GM19372 (cell line): ENCODE data around the gene VPS35L.
"Not testable (repeated sequence)": the region's sequence is repeated elsewhere in the genome, so short reads cannot be mapped to it uniquely, and the experiment has no call there.

ENCODE experiments used
- ATAC-seq: cut with Tn5 transposase; IDR thresholded peaks from one replicate; pipeline ENCODE4 v1.9.1; 2021; ENCODE audit warnings: mild to moderate bottlenecking, low read depth, moderate library complexity; ENCODE audit not compliant: unreplicated experiment

Gene VPS35L

DNA sequence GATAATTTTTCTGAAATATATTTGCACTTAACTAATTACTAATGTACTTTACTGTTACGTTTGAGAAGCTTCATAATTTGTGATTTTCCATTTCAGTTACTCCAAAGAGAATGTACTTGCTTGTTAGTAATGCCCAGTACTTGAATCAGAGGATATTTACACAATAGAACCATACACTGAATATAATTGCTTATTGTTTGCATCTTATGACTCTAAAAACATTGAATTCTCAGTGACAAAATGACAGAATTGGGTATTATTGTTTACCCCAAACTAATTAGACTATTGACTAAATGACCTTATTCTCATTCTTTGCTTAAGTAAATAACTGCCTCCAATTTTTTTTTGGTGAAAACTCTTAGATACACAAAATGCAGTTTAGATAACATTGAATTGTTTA is 22.9 kb upstream of the VPS35L start:
- no peak for ATAC-seq

DNA sequence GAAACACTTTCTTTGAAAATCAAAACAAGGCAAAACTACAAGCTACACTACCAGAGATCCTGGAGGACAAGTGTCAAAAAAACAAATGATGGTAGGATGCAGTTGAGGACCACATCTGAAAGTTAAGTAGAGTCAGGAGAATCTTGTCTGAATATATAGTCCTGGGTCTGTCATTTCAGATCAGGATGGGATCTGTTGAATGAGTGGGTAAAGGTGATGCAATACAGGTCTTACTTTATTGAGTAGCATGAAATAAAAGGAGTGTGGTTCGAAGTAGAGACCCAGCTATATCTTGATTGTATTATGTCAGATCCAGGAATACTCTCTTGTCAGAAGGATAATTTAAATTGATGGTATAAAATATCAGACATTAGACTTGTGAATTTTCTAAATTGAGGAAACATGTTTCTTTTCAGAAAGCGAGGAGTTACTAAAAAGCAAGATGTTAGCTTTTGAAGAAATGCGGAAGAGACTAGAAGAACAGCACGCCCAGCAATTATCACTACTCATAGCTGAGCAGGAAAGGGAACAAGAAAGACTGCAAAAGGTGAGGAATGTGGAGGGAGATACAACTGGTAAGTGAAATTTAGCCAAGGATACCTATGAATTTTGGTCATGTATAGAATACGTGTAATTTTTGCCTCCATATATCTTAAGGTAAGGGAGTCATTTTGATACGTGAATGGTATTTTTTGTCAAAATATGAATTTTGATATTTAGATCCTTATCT is 15.1 kb upstream of the VPS35L start:
- no peak for ATAC-seq

GRCh38 chr16:19542138-19542821 is 13.2 kb upstream of the VPS35L start:
- no peak for ATAC-seq

DNA sequence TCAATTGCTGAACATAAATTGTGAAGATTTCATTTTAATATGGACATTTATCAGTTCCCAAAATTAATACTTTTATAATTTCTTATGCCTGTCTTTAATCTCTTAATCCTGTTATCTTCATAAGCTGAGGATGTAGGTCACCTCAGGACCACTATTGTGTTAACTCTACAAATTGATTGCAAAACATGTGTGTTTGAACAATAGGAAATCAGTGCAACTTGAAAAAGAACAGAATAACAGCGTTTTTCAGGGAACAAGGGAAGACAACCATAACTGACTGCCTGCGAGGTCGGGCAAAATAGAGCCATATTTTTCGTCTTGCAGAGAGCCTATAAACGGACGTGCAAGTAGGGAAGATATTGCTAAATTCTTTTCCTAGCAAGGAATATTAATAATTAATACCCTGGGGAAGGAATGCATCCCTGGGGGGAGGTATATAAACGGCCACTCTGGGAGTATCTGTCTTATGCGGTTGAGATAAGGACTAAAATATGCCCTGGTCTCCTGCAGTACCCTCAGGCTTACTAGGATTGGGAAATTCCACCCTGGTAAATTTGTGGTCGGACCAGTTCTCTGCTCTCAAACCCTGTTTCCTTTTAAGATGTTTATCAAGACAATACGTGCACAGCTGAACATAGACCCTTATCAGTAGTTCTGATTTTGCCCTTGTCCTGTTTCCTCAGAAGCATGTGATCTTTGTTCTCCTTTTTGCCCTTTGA is 12.1 kb upstream of the VPS35L start:
- not testable (repeated sequence) for ATAC-seq

DNA sequence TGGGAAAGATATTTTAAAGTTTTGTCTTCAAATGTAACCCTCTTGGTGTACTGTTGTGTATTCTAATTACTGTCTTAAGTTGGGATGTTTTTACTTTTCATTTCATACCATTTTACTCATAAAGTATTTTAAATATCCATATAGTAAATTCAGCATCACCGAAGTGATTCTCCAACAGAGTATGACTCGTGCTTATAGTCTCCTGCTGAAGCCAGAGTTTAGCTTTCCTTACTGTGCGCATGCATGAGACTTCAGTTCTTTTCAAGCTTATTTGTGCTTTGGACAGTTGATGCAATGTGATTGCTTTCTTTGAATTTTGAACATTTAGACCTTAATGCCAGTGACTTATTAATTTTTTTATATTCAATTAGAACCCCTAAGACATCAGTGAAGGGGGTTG is 7.4 kb upstream of the VPS35L start:
- no peak for ATAC-seq

- ATAC-seq: no peak
Observed at GRCh38 chr16:19549673-19550072, 5.8 kb upstream of the VPS35L start.

DNA sequence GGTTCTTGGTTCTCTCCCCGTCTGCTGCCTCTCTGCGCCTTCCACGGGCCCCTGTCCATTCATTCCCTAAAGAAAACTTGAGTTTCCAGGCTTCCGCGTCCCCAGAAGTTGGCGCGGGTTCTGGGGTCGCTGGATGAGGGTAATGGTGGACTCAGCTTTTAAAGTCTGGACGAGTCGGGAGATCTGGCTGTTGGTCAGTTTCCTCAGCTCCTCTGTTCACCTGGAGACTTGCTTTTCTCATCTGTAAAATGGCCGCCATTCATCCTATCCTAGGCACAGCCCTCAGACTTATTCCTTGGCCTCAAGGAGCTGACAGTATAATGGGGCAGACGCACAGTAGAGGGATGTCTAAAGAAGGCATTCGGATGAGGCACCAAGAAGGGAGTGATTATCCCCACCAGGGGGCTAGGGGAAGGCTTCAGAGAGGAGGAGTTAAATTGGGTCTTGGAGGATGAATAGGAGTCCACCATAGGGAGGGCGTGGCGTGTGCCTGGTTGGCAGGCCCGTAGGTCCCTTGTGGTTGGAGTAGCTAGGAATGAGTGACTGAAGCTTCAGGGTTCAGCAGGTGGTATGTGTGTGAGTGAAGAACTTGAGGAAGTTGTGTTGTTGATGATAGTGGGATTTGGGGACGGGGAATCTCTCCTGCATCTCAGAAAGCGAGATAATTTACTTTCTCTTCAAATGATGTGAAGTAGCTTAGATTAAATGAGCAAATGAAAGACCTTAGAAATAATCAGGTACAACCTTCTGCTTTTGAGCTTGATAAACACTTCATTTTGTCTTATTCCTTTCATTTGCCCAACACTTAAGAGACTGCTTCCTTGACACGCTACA is 652 bp downstream of the VPS35L start:
- no peak for ATAC-seq

DNA sequence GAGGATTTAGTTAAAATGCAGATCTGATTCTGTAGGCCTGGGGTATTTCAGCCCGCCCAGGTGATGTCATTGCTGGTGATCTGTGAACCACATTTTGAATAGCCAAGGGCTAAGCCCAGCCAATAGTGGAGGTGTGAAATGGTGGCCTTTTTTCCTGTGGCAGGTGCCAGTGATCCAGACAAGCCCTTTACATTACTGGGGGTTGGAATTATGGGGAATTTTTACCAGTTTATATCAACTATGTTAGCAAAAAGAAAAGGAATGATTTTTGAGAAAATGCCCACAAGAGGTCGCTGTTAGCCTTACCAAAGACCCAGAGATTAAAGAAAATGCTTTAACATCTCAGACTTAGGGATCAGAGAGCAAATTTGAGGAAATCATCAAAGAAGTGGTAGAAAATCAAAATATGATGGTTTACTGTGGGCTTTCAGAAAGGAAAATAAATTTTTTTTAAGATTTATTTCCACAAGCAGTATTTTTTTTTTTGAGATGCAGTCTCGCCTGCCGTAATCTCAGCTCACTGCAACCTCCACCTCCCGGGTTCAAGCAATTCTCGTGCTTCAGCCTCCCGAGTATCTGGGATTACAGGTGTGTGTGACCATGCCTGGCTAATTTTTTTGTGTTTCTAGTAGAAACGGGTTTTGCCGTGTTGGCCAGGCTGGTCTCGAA is 3.9 kb downstream of the VPS35L start:
- ATAC-seq: no peak

DNA sequence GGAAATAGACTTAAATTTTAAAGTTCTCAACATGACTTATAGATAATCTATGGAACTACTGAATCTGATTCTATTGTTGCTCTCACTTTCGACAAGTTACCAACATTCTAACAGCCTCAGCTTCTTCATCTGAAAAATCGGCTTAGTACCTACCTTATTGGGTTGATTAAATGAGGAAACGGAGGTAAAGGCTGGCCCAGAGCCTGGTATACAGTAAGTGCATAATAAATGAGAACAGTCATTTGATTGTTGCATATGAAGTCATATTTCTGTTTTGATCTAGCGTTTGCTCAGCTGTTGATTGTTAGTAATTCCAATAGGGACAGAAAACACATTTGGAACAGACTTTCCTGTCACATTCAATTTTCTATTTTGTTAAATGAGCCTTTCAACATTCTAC is 4.6 kb downstream of the VPS35L start:
- ATAC-seq: no peak

DNA sequence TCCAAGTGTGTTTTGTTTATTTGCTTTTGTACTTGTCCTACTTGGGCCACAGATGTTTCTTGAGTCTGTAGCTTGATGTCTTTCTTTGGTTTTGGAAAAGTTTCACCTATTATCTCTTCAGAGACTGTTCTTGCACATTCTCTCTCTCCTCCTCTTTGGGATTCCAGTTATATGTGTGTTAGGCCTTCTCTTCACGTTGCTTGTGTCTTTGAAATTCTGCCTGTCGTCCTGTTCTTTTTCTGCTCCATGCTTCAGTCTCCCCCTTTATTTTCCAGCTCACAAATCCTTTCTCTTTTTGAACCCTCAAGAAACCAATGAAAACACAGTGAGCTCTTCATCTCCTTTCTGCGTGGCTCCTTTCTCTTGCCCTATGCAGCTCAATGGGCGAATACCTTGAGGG is 7.9 kb downstream of the VPS35L start:
- ATAC-seq: no peak

DNA sequence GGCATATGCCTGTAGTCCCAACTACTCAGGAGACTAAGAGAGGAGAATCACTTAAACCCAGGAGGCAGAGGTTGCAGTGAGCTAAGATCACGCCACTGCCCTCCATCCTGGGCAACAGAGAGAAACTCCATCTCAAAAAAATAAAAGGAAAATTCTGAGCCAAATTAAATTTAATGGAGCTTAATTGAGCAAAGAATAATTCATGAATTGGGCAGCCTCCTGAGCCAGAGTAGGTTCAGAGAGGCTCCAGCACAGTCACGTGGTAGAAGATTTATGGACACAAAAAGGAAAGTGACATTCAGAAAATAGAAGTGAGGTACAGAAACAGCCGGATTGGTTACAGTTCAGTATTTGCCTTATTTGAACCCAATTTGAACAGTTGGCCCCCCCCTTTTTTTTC is 10.9 kb downstream of the VPS35L start:
- no peak for ATAC-seq

- no peak for ATAC-seq
Observed at GRCh38 chr16:19567560-19567959, 12.1 kb downstream of the VPS35L start.

DNA sequence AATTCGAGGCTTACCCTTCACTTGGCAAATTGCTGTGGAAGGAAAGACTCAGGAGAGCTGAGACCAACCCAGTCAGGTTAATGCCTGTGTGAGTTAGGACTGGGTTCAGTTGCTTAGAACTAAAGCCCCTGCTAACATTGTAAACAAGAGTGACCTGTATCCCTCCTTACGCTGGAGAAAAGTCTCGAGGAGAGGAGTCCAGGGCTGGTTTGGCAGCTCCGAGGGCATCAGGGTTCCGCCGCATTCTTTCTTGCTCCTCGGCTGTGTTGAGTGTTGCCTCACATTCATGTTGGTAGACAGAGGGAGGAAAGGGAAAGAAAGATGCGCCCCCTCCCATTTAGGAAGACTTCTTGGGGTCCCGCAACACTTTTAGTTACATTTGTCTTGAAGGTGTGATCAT is 18.5 kb downstream of the VPS35L start:
- ATAC-seq: no peak

DNA sequence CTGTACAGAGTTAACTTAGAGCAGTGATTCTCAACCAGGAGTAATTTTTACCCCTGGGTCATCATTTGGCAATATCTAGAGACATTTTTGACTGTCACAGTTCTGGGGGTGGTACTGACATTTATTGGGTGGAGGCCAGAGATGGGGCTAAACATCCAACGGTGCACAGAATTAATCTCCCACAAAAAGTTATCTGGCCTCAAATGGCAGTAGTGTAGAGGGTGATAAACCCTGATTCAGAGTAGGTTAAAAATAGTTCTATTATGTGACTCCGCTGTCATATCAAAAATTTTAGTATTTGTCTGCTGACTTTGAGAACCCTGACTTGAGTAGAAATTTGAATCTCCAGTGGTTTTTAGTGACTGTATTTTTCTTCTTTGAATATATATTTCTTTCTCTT is 19.1 kb downstream of the VPS35L start:
- ATAC-seq: no peak

- no peak for ATAC-seq
Observed at GRCh38 chr16:19578378-19578971, 23.0 kb downstream of the VPS35L start.

- ATAC-seq: no peak
Observed at GRCh38 chr16:19582050-19582831, 26.7 kb downstream of the VPS35L start.

- no peak for ATAC-seq
Observed at GRCh38 chr16:19583665-19584300, 28.3 kb downstream of the VPS35L start.

- no peak for ATAC-seq
Observed at GRCh38 chr16:19588661-19589060, 33.2 kb downstream of the VPS35L start.

DNA sequence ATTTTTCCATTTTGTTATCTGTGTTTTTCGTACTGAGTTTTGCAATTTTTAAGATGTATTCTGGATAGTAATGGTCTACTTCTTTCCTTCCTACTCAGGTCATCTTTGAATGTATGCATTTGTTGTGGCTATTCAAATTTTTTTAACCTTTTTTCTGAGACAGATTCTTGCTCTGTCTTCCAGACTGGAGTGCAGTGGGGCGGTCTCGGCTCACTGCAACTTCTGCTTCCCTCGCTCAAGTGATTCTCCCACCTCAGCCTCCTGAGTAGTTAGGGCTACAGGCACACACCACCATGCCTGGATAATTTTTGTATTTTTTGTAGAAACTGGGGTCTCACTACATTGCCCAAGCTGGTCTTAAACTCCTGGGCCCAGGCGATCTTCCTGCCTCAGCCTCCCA is 33.6 kb downstream of the VPS35L start:
- no peak for ATAC-seq
